Rectal smooth muscle tissue (tissue), 1 donor: ENCODE measurements around the gene PLCB1.

Experiments
- H3K27ac ChIP-seq: one replicate; pipeline ENCODE4 v1.7.0; 2013; ENCODE audit warnings: low read depth, low read length, inconsistent platforms
- H3K27me3 ChIP-seq: one replicate; pipeline ENCODE4 v1.7.0; 2013; ENCODE audit warnings: low read length; ENCODE audit not compliant: control insufficient read depth, insufficient read depth
- H3K36me3 ChIP-seq: one replicate; pipeline ENCODE4 v1.7.0; 2013; ENCODE audit warnings: low read length; ENCODE audit not compliant: control insufficient read depth, insufficient read depth
- H3K4me1 ChIP-seq: one replicate; pipeline ENCODE4 v1.7.0; 2013; ENCODE audit warnings: low read length; ENCODE audit not compliant: control insufficient read depth, insufficient read depth
- H3K4me3 ChIP-seq: one replicate; pipeline ENCODE4 v1.7.0; 2013; ENCODE audit warnings: low read length
- H3K9ac ChIP-seq: one replicate; pipeline ENCODE4 v1.7.0; 2013; ENCODE audit warnings: low read length

The PLCB1 gene

DNA sequence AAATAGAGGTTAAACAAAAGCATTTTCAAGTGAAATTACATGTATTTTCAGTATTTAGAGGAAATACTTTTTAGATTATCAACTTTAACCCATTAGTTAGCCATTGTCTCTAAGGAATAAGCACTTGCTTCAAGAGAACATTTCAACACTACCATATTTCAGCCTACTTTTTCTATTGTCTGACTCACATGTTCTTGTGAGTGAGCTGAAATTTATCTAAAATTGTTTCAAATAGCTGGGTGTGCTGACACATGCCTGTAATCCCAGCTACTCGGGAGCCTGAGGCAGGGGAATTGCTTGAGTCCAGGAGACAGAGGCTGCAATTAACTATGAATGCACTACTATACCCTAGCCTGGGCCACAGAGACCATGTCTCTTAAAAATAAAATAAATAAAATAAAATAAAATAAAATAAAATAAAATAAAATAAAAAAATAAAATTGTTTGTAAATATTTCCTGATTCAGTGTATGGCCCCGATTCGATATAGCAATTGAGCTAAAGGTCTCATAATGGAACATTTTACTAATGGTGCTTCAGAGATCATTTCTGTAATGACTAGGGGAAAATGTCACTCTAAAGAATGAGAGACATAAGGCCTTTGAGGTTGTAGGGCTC lies 612.3 kb downstream of the PLCB1 start:
- no peaks in the 10 kb centered on the region for H3K4me1 ChIP-seq
- peaks cover 2% of the 10 kb centered on the region for H3K36me3 ChIP-seq
- no peak overlapping the region for H3K4me3 ChIP-seq
- no peaks in the 10 kb centered on the region for H3K27me3 ChIP-seq
- H3K9ac ChIP-seq: no peak overlapping the region
- H3K27ac ChIP-seq: no peak overlapping the region

DNA sequence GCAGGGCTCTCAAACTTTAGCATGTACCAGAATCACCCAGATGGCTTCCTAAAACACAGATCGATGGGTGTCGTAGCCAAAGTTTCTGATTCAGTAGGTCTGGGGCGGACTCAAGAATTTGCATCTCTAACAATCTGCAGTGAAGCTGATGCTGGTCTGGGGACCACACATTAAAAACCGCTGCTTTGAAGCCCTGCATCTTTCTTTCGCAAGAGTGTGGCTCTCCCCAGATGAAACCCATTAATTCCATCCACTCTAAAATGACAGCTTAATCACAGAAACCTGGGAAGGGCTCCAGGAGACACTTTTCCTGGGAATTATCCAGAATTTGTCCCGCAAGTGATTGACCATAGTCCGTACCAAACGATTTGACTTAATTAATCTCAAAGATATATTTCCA lies 617.0 kb downstream of the PLCB1 start:
- Histone ChIP-seq H3K9ac (no peak overlapping the region), H3K36me3 (peaks cover 2% of the 10 kb centered on the region), H3K4me1 (no peaks in the 10 kb centered on the region), H3K4me3 (no peak overlapping the region), H3K27ac (no peak overlapping the region), H3K27me3 (no peaks in the 10 kb centered on the region)

DNA sequence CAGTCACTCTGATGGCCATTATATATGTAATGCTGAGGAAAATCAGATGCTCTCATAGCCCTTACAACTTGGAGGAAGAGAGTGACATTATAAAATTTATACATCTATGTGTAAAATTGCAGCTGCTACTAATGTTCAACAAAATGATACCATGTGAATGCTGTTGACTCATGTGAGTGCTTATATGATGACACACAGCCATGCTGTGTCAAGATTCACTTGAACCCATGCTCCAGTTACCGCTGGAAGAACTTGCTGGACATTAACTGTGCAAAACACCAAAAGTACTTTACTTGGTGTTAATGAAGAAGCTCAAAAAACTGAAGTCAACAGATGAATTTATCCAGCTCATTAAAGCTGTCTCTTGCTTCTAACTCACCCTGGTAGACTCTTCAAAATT lies 617.9 kb downstream of the PLCB1 start:
- no peaks in the 10 kb centered on the region for H3K27me3 ChIP-seq
- H3K4me3 ChIP-seq: no peak overlapping the region

DNA sequence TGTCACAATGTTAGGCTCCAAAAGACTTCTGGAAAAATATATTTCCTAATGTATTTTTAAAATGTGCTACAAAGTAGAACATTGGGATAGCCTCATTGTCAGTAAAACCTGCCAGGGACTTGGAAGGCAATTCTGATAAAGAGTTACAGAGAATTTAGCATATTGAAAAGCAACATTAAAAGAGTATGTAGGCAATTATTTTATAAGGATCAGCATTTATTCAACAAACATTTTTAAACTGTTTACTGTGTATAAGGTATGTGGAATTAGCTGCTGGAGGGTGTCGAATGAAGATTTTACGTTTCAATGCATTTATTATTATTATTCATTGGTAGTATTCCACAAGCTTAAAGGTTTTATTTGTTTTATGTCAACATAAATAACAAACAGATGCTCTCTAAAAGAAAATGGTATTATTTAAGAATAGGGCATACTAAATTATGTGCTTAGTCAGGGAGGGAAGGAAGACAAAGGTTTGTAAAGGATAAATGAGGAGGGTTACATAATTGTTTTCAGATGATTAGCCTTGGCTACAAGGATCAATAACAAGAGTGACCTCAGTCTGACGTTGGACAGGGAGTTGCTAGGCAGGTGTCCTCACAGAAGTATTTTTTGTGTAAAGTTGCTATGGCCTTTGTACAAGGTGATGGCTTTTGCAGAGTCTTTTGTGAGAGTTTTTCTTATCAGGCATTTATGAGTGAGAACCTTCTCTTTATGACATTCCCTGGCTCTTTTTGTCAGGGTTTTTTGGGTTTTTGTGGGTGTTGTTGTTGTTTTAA lies 623.5 kb downstream of the PLCB1 start:
- H3K27me3 ChIP-seq: no peaks in the 10 kb centered on the region
- no peak overlapping the region for H3K4me3 ChIP-seq
- H3K27ac ChIP-seq: no peak overlapping the region

More for the DNA sequence above, 617.9 kb downstream of the PLCB1 start:
- no peak overlapping the region for H3K9ac ChIP-seq
- peaks cover 2% of the 10 kb centered on the region for H3K36me3 ChIP-seq
- no peaks in the 10 kb centered on the region for H3K4me1 ChIP-seq
- no peak overlapping the region for H3K27ac ChIP-seq

DNA sequence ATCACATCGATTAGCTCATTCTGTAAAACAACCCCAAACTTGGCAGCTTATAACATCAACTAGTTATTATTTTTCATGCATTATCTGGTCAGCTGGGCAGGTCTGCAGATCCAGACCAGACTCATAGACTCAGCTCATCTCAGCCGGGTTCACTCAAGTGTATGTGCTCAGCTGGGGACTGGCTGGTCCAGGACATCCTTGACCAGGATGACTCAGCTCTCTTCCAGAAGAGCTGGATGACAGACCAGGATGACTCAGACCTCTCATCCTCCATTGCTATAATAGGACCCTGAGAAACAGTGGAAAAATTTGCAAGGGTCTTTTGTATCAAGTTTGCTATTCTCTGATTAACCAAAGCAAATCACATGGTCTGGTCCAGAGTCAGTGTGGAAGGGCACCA lies 624.3 kb downstream of the PLCB1 start:
- H3K27me3 ChIP-seq: no peaks in the 10 kb centered on the region
- H3K9ac ChIP-seq: no peak overlapping the region
- H3K4me3 ChIP-seq: no peak overlapping the region
- H3K27ac ChIP-seq: no peak overlapping the region
- no peaks in the 10 kb centered on the region for H3K4me1 ChIP-seq
- no peaks in the 10 kb centered on the region for H3K36me3 ChIP-seq

More for the DNA sequence above, 623.5 kb downstream of the PLCB1 start:
- H3K4me1 ChIP-seq: no peaks in the 10 kb centered on the region
- H3K36me3 ChIP-seq: no peaks in the 10 kb centered on the region
- H3K9ac ChIP-seq: no peak overlapping the region

DNA sequence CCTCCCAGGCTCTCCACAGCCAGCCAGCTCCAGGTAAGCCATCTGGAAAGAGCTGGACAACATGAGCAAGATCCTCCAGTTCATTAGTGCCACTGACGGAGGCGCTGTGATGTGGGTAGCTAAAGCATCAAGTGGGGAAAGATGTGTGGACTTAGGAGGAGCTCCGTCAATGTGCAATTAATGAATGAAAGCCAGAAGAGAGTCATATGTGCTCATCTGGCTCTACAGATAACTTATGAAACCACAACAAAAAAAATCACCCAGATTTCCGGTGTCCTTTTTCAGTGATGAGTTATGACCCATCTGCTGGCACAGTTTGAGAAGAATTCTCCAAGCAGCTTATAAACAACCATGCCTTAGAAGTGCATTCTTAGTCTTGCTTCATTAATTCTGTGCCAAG lies 625.1 kb downstream of the PLCB1 start:
- H3K4me3 ChIP-seq: no peak overlapping the region
- H3K9ac ChIP-seq: no peak overlapping the region
- no peak overlapping the region for H3K27ac ChIP-seq
- H3K36me3 ChIP-seq: no peaks in the 10 kb centered on the region
- no peaks in the 10 kb centered on the region for H3K27me3 ChIP-seq
- no peaks in the 10 kb centered on the region for H3K4me1 ChIP-seq

DNA sequence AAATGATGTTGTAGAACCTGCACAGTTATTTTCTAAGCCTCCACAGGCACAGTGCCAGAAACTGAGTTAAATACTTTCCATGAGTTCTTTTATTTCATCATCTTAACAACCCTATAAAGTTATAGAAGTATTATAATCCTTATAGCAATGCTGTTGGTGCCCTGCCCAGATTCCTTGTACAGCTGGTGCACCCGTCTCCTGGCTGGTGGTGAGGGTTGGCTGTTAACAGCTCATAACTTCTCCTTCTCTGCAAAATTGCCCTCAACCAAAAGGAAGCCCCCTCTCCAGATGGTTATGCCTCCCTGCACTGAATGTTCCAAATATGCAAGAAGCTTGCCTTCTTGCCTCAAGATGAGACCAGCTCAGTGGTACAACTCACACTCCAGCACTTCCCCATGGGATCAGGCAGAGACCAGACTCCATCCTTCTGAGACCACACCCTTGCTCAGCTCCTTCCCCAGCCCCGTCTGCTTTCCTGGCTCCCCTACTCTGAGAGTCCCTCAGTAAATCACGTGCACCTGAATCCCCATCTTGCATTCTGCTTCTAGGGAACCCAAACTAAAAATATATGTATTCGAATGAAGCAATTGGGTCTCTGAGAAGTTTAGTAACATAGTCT lies 632.4 kb downstream of the PLCB1 start:
- H3K36me3 ChIP-seq: no peaks in the 10 kb centered on the region
- peak overlapping the region; percentile 14 for H3K27ac ChIP-seq
- no peak overlapping the region for H3K9ac ChIP-seq
- H3K27me3 ChIP-seq: no peaks in the 10 kb centered on the region
- H3K4me3 ChIP-seq: no peak overlapping the region
- peaks cover 8% of the 10 kb centered on the region for H3K4me1 ChIP-seq

DNA sequence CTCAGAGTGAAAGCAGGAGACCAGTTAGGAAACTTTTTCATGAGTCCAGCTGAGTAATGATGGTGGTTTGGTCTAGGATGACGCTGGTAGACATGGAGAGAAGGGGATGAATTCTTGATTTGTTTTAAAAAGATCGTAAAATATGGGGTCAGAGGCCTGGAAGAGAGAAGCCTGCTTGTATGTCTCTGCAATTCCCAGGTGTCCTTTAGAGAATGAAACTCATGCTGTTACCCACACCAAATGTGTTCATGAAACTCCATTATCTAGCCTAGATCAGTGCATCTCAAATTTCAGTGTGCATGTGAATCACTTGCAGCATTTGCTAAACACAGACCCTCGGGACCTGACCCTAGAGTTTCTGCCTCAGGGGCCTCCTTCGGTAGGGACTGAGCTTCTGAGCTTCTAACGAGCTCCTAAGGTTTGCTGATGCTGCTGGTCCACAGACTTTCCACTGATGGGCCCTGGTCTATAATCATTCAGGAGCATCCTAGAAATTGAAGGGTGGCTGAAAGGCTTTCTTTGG lies 634.9 kb downstream of the PLCB1 start:
- Histone ChIP-seq H3K4me3 (no peak overlapping the region), H3K4me1 (peaks cover 8% of the 10 kb centered on the region), H3K9ac (no peak overlapping the region), H3K36me3 (no peaks in the 10 kb centered on the region), H3K27ac (no peak overlapping the region), H3K27me3 (no peaks in the 10 kb centered on the region)

DNA sequence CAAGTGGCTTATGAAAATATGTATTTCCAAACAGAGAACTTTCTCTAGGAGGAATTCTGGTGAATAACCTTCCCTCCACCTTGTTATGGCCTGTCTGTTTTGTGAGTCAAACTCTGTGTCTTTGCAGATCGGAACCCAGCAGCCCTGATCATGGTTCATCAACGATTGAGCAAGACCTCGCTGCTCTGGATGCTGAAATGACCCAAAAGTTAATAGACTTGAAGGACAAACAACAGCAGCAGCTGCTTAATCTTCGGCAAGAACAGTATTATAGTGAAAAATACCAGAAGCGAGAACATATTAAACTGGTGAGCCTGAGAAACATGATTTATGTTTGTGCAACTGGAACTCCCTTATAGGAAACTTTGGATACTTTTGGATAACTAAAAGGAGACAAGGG lies 642.3 kb downstream of the PLCB1 start:
- Histone ChIP-seq H3K27ac (peak overlapping the region; percentile 50), H3K36me3 (no peaks in the 10 kb centered on the region), H3K27me3 (no peaks in the 10 kb centered on the region), H3K4me3 (no peak overlapping the region), H3K4me1 (peaks cover 9% of the 10 kb centered on the region), H3K9ac (no peak overlapping the region)

DNA sequence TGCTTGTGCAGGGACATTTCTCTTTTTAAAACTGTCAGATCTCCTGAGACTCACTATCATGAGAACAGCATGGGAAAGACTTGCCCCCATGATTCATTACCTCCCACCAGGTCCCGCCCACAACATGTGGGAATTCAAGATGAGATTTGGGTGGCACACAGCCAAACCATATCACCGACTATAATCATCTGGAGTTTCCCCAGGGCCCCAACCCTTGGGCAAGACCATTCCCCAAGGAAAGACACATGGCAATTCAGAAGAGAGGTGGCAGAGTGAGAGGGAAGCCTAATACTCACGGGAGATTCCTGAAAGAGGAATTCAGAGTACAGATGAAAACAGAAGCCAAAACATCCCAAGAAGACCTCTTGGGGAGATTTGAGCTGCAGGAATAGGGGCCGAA lies 645.8 kb downstream of the PLCB1 start:
- H3K36me3 ChIP-seq: no peaks in the 10 kb centered on the region
- no peaks in the 10 kb centered on the region for H3K27me3 ChIP-seq
- no peak overlapping the region for H3K4me3 ChIP-seq
- no peak overlapping the region for H3K9ac ChIP-seq
- H3K27ac ChIP-seq: no peak overlapping the region
- peaks cover 9% of the 10 kb centered on the region for H3K4me1 ChIP-seq

DNA sequence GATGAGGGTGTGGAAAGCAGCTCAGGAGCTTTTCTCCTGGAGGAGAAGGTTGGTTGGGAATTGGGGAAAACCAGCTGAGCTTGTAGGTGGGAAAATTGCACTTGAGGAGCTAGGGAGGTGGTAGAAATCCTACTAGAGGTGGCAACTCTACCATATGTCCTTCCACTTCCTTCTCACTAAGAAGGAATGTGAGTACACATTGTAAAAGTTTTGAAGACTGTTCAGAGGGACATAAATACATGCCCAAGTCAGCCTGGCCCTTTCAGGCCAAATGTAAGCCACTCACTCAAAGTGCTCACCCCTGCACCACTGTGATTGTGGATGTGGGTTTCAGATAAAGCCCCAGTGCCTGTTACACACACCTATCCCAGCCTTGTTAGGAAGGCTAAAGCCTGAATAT lies 646.3 kb downstream of the PLCB1 start:
- Histone ChIP-seq H3K9ac (no peak overlapping the region), H3K27ac (no peak overlapping the region), H3K4me1 (peaks cover 9% of the 10 kb centered on the region), H3K4me3 (no peak overlapping the region), H3K36me3 (no peaks in the 10 kb centered on the region), H3K27me3 (no peaks in the 10 kb centered on the region)

DNA sequence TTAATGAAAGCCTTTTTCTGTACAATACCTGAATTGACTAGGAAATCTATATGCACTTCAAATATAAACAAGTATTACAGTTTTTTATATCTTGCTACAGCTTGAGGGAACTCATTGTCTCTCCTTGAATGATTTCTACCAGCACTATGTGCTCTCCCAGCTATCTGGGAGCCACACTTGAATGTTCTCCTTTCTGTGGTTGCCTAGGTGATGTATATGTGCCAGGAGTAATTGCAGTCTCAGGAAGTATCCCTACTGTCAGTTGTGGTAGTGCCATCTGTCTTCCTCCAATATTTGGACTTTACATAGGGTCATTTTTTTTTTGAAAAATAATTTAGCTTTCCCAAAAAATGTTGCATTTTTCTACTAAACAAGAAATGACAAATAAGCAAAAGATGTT lies 648.8 kb downstream of the PLCB1 start:
- no peak overlapping the region for H3K9ac ChIP-seq
- H3K36me3 ChIP-seq: no peaks in the 10 kb centered on the region
- H3K27me3 ChIP-seq: no peaks in the 10 kb centered on the region
- H3K4me1 ChIP-seq: no peaks in the 10 kb centered on the region
- H3K27ac ChIP-seq: no peak overlapping the region
- no peak overlapping the region for H3K4me3 ChIP-seq
